Measurements from ENCODE around the gene PBX3. TPM values are rescaled to one million over a fixed set of nuclear protein-coding genes. Genes with fewer than 3 reads are reported as not detected.
A peak's percentile ranks its signal among the peaks of the same experiment; 100 is the strongest.

Gene PBX3
- polyA plus RNA-seq, 1 experiment: 37.6 TPM

DNA sequence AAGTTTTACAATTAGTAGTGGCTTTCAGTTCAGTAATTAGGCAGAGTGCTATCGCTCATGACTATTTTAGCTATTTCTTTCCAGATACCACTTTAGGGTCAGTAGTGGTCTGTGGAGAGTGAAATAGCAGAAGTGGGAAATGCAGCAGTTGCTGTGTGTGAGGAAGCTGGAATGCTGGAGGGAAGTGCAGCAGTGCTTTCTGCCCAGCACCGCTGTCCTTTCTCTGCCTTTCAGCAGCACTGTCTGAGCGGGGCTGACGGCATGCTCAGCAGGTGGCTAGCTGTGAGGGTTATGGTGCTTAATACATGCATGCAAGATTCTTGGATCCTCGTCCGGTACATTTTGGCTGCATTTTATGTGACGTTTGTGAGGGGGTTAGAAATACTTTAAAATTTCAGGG, 213.9 kb downstream of the PBX3 start:
- Histone ChIP-seq H3K9me3 (ENCODE audit: control insufficient read depth, insufficient read depth, low read length) (no peaks in the 10 kb centered on the region), H3K27me3 (ENCODE audit: control insufficient read depth, insufficient read depth, low read length) (no peaks in the 10 kb centered on the region), H3K27ac (ENCODE audit: low read depth, low read length) (no peak overlapping the region), H3K4me3 (ENCODE audit: low read depth, low read length) (no peak overlapping the region)
- TF ChIP-seq, protein P1, sequence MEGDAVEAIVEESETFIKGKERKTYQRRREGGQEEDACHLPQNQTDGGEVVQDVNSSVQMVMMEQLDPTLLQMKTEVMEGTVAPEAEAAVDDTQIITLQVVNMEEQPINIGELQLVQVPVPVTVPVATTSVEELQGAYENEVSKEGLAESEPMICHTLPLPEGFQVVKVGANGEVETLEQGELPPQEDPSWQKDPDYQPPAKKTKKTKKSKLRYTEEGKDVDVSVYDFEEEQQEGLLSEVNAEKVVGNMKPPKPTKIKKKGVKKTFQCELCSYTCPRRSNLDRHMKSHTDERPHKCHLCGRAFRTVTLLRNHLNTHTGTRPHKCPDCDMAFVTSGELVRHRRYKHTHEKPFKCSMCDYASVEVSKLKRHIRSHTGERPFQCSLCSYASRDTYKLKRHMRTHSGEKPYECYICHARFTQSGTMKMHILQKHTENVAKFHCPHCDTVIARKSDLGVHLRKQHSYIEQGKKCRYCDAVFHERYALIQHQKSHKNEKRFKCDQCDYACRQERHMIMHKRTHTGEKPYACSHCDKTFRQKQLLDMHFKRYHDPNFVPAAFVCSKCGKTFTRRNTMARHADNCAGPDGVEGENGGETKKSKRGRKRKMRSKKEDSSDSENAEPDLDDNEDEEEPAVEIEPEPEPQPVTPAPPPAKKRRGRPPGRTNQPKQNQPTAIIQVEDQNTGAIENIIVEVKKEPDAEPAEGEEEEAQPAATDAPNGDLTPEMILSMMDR (IDR thresholded peaks at IDR 0.05; ENCODE audit: low read depth, low read length): no peak
- no peak for DNase-seq (ENCODE audit: low read depth, low spot score)
- ChIA-PET CTCF (no interaction called here), POLR2A (no interaction called here)

DNA sequence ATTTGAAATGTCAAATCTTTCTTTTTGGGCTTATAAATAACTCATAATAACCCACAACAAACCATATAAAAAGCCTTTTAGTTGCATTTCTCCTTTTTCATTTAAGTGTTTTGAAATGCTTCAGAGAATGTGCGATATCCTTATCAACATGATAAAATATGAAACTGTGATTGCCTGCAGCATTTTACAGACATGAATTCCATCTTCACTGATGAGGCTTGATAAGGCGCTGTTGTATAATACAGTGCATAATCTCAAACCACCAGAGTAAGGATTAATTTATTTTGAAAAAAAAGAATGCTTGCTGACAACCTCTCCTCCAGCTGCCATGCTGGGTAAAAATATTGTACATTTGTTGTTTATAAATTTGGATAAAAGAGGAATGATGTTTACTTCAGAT, 216.8 kb downstream of the PBX3 start:
- H3K27ac ChIP-seq (ENCODE audit: low read depth, low read length): no peak overlapping the region
- no peak for DNase-seq (ENCODE audit: low read depth, low spot score)
- H3K9me3 ChIP-seq (ENCODE audit: control insufficient read depth, insufficient read depth, low read length): no peaks in the 10 kb centered on the region
- ChIA-PET CTCF (no interaction called here), POLR2A (no interaction called here)
- TF ChIP-seq, protein P1 (IDR thresholded peaks at IDR 0.05; ENCODE audit: low read depth, low read length): no peak
- no peak overlapping the region for H3K4me3 ChIP-seq (ENCODE audit: low read depth, low read length)
- no peaks in the 10 kb centered on the region for H3K27me3 ChIP-seq (ENCODE audit: control insufficient read depth, insufficient read depth, low read length)

DNA sequence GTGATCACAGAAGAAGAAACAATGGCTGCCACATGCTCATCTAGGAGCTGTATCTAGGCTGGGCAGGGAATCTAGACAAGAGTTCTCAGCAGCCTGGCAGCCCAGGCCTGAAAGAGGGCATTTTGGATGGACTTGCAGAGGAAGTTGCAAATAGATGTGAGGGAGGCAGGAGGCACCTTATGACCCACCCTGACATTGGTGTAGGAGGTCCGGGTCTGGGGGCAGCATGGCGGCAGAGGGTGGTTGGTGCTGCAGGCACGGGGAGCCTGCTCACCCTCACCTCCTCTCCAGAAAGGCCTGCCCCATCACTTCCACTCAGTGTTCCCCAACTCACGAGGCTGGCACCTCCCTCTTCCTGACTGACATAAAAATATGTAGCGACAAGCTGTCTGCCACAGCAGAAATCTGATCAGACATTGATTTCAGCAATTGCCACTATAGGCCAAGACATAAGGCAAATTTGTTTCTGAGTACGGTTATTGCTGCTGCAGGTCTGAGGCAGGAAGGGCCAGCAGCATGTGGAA, 217.6 kb downstream of the PBX3 start:
- Histone ChIP-seq H3K4me3 (ENCODE audit: low read depth, low read length) (no peak overlapping the region), H3K9me3 (ENCODE audit: control insufficient read depth, insufficient read depth, low read length) (no peaks in the 10 kb centered on the region), H3K27ac (ENCODE audit: low read depth, low read length) (no peak overlapping the region), H3K27me3 (ENCODE audit: control insufficient read depth, insufficient read depth, low read length) (no peaks in the 10 kb centered on the region)
- no peak for DNase-seq (ENCODE audit: low read depth, low spot score)
- CTCF ChIA-PET: no interaction called here
- TF ChIP-seq, protein P1 (IDR thresholded peaks at IDR 0.05; ENCODE audit: low read depth, low read length): no peak
- POLR2A ChIA-PET: no interaction called here

DNA sequence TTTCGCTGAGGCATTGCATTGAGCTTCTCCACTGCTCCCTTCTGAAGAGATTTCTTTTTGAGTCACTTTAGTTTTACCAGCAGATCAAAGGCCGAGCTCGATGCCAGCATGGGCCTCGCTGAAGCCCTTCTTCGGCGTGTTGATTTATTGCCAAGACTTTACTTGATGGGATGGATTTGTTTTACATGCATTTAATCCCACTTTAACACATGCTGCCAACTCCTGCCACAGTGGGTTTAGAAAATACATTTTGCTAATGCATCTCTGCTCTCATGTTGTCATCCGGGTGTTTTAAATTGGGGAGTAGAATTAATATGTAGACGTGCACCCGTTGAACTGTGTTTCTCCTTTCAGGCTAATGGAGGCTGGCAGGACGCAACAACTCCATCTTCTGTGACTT, 218.3 kb downstream of the PBX3 start:
- CTCF ChIA-PET: no interaction called here

DNA sequence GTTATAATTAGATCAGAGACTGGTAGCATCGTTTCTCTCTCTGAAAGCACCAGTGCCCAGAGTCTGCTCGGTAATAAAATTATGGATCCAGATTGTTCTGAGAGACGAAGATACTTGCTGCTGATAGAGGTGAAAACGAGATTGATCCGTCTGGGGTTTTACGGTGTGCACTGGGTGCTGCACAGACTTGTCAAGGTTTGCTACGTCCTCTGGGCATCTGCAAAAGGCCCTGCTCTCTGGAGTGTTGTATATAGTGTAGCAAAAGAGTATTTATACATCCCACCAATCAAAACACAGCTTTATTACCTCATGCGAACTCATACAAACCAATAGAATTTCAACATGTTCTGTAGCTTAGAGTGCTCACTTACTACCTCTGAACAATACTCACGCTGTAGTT, 219.3 kb downstream of the PBX3 start:
- ChIA-PET CTCF (no interaction called here), POLR2A (no interaction called here)
- Histone ChIP-seq H3K27ac (ENCODE audit: low read depth, low read length) (no peak overlapping the region), H3K4me3 (ENCODE audit: low read depth, low read length) (no peak overlapping the region), H3K27me3 (ENCODE audit: control insufficient read depth, insufficient read depth, low read length) (no peaks in the 10 kb centered on the region), H3K9me3 (ENCODE audit: control insufficient read depth, insufficient read depth, low read length) (no peaks in the 10 kb centered on the region)
- DNase-seq (ENCODE audit: low read depth, low spot score): no peak
- TF ChIP-seq, protein P1 (IDR thresholded peaks at IDR 0.05; ENCODE audit: low read depth, low read length): no peak

More for the DNA sequence above, 218.3 kb downstream of the PBX3 start:
- Histone ChIP-seq H3K27me3 (ENCODE audit: control insufficient read depth, insufficient read depth, low read length) (no peaks in the 10 kb centered on the region), H3K27ac (ENCODE audit: low read depth, low read length) (peak overlapping the region; percentile 2), H3K4me3 (ENCODE audit: low read depth, low read length) (no peak overlapping the region), H3K9me3 (ENCODE audit: control insufficient read depth, insufficient read depth, low read length) (no peaks in the 10 kb centered on the region)
- no peak for DNase-seq (ENCODE audit: low read depth, low spot score)
- TF ChIP-seq, protein P1 (IDR thresholded peaks at IDR 0.05; ENCODE audit: low read depth, low read length): no peak
- POLR2A ChIA-PET: no interaction called here

All from AG04450 (cell line).